PC-9 (cell line): Measurements from ENCODE around the gene CELF4.

Experiments used
- CTCF ChIP-seq: fragments of 200-600 bp; sonication (generic); conservative IDR thresholded peaks from 2 replicates; pipeline ENCODE4 v1.6.1; 2017; ENCODE audit warnings: mixed run types, antibody characterized with exemption, mild to moderate bottlenecking, moderate library complexity
- EZH2 ChIP-seq: fragments of 200-600 bp; sonication (generic); IDR thresholded peaks from 2 replicates; pipeline ENCODE4 v1.8.0; 2017; ENCODE audit warnings: antibody characterized with exemption, low read depth

GRCh38 chr18:37607281-37607680 lies 41.7 kb upstream of the CELF4 start:
- TF ChIP-seq CTCF (no peak), EZH2 (no peak)
